ENCODE measurements around the gene ZSCAN32.

ZSCAN32 gene

DNA sequence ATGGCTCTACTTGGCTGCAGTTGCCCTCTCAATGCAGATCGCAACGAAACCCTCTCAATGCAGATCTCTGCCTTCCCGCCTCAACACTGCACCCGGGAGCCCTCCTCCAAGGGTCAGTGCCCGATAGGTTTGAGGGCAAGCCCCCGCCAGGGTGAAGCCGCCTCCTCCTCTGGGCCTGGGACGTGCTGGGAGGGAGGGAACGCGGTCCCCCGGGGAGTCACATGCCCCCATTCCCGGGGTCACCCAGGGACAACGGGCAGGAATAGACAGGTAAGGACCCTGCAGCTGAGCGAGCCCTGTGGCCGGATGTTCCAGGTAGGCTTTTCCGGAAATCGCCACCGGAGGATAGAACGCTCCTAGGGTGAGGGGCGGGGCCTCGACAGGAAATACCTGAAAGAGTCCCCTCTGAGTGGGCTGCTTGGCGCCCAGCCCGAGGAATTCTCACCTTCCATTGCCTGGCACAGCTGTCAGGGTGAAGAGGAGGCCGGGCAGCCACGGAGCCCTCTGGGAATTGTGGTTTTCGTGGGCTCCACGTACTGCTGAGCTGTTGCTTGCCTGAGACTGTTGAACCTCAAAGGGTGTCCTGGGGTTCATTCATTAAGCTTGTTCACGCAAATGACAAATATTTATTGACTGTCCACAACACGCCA, 13.1 kb upstream of the ZSCAN32 start:
- TF ChIP-seq, protein P1, sequence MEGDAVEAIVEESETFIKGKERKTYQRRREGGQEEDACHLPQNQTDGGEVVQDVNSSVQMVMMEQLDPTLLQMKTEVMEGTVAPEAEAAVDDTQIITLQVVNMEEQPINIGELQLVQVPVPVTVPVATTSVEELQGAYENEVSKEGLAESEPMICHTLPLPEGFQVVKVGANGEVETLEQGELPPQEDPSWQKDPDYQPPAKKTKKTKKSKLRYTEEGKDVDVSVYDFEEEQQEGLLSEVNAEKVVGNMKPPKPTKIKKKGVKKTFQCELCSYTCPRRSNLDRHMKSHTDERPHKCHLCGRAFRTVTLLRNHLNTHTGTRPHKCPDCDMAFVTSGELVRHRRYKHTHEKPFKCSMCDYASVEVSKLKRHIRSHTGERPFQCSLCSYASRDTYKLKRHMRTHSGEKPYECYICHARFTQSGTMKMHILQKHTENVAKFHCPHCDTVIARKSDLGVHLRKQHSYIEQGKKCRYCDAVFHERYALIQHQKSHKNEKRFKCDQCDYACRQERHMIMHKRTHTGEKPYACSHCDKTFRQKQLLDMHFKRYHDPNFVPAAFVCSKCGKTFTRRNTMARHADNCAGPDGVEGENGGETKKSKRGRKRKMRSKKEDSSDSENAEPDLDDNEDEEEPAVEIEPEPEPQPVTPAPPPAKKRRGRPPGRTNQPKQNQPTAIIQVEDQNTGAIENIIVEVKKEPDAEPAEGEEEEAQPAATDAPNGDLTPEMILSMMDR (IDR thresholded peaks at IDR 0.05; ENCODE audit: low read depth, low read length): no peak
- no peak overlapping the region for H3K4me3 ChIP-seq (replicated peaks in 1 of 2; ENCODE audit: low read depth in 2 of 2, low read length in 2 of 2)
- DNase-seq (ENCODE audit: low read depth in 2 of 2): peak in 1 of 2 donors; percentile 9

DNA sequence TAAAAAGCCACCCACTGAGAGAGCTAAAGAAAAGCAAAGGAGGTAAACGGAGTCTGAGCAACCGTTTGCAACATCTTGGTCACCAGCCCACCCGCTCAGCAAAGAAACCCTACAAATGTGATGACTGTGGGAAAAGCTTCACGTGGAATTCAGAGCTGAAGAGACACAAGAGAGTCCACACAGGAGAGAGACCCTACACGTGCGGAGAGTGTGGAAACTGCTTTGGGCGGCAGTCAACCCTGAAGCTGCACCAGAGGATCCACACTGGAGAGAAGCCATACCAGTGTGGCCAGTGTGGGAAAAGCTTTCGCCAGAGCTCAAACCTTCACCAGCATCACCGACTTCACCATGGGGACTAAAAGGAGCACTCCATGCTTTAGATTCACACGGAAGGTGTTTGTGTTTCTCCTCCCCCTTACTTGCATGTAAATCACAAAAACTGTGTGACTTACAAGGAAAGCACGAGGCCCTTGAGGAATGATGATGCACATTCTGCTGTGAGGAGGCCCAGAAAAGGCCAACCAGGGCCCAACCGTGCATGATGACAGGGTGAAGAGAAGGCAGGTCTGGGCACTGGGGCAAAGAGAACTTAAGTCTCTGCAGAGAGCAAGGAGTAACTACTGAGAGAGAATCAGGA, 7.9 kb upstream of the ZSCAN32 start:
- no peak for DNase-seq (ENCODE audit: low read depth in 2 of 2)
- no peak overlapping the region for H3K4me3 ChIP-seq (replicated peaks in 1 of 2; ENCODE audit: low read depth in 2 of 2, low read length in 2 of 2)
- TF ChIP-seq, protein P1 (IDR thresholded peaks at IDR 0.05; ENCODE audit: low read depth, low read length): no peak

DNA sequence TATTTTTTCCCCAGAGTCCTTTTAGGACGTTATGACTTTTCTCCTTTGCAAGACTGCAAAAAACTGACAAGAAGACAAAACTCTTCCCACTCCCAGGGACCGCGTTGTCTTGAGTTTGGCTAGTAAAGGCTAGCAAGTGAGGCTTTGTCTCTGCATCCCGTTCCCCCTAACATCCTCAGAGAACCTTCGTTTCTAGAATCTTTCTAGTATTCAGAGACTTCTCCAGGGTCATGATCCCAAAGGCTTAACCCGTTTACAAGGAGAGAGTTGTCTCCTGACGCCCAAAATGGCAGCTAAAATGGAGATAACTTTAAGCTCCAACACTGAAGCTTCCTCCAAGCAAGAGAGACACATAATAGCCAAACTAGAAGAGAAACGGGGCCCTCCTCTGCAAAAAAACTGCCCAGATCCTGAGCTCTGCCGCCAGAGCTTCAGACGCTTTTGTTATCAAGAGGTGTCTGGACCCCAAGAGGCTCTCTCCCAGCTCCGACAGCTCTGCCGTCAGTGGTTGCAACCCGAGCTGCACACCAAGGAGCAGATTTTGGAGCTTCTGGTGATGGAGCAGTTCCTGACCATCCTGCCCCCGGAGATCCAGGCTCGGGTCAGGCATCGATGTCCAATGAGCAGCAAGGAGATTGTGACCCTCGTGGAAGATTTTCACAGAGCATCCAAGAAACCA, 1.1 kb upstream of the ZSCAN32 start:
- TF ChIP-seq, protein P1 (IDR thresholded peaks at IDR 0.05; ENCODE audit: low read depth, low read length): no peak
- DNase-seq (ENCODE audit: low read depth in 2 of 2): peak in 1 of 2 donors; percentile 21
- H3K4me3 ChIP-seq (replicated peaks in 1 of 2; ENCODE audit: low read depth in 2 of 2, low read length in 2 of 2): peak overlapping the region; percentile 79 to 93

DNA sequence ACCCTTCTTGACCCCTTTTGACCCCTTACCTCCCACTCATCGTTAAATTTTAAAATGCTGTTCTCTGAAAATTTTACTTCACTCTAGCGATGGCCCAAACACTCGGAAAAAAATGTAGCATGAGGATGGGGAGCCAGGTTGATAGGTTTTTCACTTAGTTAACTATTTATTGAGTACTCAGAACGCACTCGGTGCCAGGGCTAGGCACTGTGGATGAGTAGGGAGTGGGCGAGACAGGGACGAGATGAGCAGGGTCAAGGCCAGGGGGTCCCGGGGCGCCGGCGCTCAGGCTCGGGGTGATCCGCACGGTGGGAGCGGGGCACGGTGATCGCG, 392 bp downstream of the ZSCAN32 start:
- no peak for DNase-seq (ENCODE audit: low read depth in 2 of 2)
- peak overlapping the region; percentile 79 to 93 for H3K4me3 ChIP-seq (replicated peaks in 1 of 2; ENCODE audit: low read depth in 2 of 2, low read length in 2 of 2)
- TF ChIP-seq, protein P1 (IDR thresholded peaks at IDR 0.05; ENCODE audit: low read depth, low read length): no peak

DNA sequence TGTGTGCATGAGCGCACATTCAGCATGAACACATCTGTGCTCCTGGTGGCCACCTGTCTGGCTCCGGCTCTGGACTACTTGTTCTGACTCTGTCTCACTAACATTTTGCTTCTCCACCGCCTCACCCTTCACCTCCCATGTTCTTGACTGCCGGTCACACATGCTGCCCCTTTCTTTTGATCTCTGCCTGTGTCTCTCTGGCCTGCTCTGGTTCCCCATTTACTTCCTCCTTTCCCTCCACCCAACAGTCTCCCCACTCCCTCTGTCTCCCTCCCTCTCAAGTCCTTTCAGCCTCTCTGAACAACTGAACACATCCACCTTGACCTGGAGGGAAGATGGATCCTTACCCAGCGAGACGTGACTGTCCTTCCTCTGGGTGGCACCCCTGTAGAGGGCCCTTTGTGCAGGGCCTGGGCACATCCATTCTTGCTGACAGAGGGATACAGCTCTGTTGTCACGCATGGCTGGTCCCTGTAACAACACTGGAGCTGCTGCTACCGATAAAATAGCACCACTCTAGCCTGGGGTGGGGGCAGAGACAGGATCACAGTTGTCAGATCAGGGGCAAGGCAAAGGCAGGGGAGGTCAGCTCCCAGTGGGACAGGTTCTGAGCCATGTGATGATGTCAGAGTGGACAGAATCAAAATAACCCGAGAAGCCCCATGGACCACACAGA, 11.0 kb downstream of the ZSCAN32 start:
- H3K4me3 ChIP-seq (replicated peaks in 1 of 2; ENCODE audit: low read depth in 2 of 2, low read length in 2 of 2): no peak overlapping the region
- TF ChIP-seq, protein P1 (IDR thresholded peaks at IDR 0.05; ENCODE audit: low read depth, low read length): no peak
- no peak for DNase-seq (ENCODE audit: low read depth in 2 of 2)

DNA sequence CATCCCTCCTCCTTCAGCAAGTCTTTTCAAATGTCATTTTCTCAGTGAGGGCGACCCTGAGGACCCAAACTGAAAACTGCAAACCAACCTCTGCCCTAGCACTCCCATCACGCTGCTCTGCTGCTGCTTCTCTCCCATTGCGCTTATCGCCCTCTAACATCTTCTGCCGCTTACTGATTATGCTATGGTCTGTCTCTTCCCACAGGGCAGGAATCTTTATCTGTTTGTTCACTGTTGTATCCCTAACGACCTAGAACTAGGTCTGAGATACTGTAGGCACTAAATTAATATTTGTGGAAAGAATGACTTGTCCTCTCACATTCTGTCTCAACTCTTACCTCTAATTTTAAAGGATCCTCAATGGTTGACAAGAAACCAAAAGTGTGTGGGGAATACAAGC, 12.5 kb downstream of the ZSCAN32 start:
- TF ChIP-seq, protein P1 (IDR thresholded peaks at IDR 0.05; ENCODE audit: low read depth, low read length): no peak
- DNase-seq (ENCODE audit: low read depth in 2 of 2): no peak
- no peak overlapping the region for H3K4me3 ChIP-seq (replicated peaks in 1 of 2; ENCODE audit: low read depth in 2 of 2, low read length in 2 of 2)
